ENCODE results near the gene RSAD1.

DNA sequence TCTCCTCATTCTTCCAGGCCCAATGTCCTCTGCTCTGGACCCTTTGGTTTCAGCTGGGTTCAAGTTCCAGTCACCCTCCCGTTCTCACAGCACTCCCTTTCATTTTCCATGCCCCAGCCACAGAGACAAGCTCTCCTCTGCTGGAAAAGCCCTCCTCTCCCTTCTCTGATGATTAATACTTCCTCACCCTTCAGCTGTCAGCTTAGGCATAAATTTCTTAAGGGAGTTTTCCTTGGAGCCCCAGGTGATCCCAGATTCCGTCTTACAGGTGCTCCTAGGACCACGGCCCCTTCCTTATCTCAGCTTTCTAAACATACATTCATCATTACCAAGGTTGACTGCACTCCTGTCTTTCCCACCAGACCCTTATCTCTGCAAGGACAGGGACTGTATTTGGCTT, 20.4 kb upstream of the RSAD1 start:
- TF ChIP-seq CTCF (IDR thresholded peaks at IDR 0.05) (no peak), ZFX (IDR thresholded peaks at IDR 0.05; ENCODE audit: borderline replicate concordance) (no peak)
